ENCODE data around the gene NKX1-1.

- no peak for TF ChIP-seq REST (IDR thresholded peaks at IDR 0.05; ENCODE audit: insufficient read depth in 1 of 2, low read depth in 2 of 2, low read length in 2 of 2)
- TF ChIP-seq SIN3A (IDR thresholded peaks at IDR 0.05; ENCODE audit: borderline replicate concordance, insufficient read depth, low read length) = no peak
- TF ChIP-seq POLR2AphosphoS5 (IDR thresholded peaks at IDR 0.05; ENCODE audit: low read depth, low read length) = no peak
These were observed 22.3 kb downstream of the NKX1-1 start for GRCh38 chr4:1383728-1384591.
